RWPE1 (cell line): ENCODE results near the gene A4GALT.

Source experiments
- CTCF ChIA-PET: fragments of 350-600 bp; sonication (Branson Sonifier 250); formaldehyde crosslinking; extraction: SDS; loops from one replicate; lab custom pipeline; 2021; lab: Yijun Ruan, JAX
- POLR2A ChIA-PET: fragments of 400-600 bp; formaldehyde crosslinking; extraction: SDS; loops from one replicate; lab custom pipeline; 2020; ENCODE audit warnings: antibody characterized with exemption; ENCODE audit not compliant: low non-redundant PET; lab: Yijun Ruan, JAX
- DNase-seq: peaks from one replicate; pipeline ENCODE4 v3.0.0; 2012; ENCODE audit warnings: low spot score
- H3K27ac ChIP-seq: fragments of 450-650 bp; 2 replicates; pipeline ENCODE4 v1.5.1; 2017
- TF ChIP-seq, protein P1 (sequence below): fragments of 450-650 bp; conservative IDR thresholded peaks from 2 replicates; pipeline ENCODE4 v1.5.1; 2017; ENCODE audit warnings: low read depth, mild to moderate bottlenecking

The A4GALT gene

DNA sequence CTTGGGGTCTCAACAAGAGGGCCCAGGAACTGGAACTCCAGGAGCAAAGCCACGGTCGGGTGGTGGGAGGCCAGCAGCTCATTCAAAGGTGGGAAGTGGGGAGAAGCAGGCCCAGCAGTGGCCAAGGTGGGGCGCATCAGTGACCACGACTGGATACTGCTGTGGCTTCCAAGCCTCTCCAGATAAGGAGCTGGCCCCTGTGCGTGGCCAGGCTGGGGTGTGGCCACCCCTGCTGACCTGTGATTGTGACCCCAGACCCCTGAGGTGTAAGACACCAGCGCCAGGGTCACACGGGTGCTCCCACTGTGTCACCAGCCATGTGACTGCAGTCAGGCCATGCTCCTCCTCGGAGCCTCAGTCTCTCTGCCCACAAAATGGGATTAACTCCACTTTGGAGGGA lies 20.3 kb downstream of the A4GALT start:
- TF ChIP-seq, protein P1, sequence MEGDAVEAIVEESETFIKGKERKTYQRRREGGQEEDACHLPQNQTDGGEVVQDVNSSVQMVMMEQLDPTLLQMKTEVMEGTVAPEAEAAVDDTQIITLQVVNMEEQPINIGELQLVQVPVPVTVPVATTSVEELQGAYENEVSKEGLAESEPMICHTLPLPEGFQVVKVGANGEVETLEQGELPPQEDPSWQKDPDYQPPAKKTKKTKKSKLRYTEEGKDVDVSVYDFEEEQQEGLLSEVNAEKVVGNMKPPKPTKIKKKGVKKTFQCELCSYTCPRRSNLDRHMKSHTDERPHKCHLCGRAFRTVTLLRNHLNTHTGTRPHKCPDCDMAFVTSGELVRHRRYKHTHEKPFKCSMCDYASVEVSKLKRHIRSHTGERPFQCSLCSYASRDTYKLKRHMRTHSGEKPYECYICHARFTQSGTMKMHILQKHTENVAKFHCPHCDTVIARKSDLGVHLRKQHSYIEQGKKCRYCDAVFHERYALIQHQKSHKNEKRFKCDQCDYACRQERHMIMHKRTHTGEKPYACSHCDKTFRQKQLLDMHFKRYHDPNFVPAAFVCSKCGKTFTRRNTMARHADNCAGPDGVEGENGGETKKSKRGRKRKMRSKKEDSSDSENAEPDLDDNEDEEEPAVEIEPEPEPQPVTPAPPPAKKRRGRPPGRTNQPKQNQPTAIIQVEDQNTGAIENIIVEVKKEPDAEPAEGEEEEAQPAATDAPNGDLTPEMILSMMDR: no peak
- no peak for DNase-seq
- ChIA-PET POLR2A (no interaction called here), CTCF (no interaction called here)
- H3K27ac ChIP-seq: peak overlapping the region; percentile 99

DNA sequence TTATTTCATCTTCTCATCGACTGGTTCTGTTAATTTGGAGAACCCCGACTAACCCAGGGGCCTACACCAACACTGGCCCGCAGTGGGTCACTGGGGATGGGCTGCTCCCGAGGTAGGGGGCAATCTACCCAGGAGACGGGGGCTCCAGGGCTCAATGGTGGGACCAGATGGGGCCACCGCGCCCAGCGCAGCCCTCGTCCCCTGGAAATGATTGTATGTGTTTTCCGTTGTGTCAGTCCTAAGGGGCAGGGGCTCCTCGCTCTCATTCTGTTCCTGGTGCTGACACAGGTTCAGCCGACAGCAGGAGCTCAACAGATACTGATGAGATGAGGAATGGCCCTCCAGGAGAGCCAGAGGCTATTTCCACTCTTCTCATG lies 20.7 kb downstream of the A4GALT start:
- DNase-seq: no peak
- TF ChIP-seq, protein P1: no peak
- CTCF ChIA-PET: no interaction called here
- POLR2A ChIA-PET: no interaction called here
- peak overlapping the region; percentile 99 for H3K27ac ChIP-seq

DNA sequence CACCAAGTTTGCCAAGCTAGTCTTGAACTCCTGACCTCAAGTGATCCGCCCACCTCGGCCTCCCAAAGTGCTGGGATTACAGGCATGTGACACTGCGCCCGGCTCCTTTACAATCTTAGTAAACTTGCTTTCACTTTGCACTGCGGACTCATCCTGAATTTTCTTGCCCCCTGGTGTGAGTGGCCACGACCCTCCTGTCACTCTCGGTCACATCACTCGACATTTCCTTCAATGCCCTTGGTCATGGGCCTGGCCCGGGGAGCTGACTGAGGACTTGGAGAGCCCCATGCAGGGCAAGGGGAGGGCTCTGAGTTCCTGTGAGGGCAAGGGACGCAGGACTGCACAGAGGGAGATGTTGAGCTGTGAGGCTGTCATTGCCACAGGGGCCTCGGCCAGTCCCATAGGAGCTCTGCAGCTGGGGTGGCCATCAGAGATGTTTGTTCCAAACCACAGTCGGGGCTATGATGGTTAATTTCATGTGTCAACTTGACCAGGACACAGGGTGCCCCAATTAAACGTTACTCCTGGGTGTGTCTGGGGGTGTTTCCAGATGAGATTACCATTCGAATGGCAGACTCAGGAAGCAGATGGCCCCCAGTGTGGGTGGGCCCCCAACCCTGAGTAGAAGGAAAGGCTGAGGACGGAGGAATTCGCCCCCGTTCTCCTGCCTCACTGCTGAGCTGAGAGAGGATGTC lies 21.2 kb downstream of the A4GALT start:
- POLR2A ChIA-PET: no interaction called here
- CTCF ChIA-PET: no interaction called here
- H3K27ac ChIP-seq: peak overlapping the region; percentile 99
- DNase-seq: no peak
- TF ChIP-seq, protein P1: no peak

DNA sequence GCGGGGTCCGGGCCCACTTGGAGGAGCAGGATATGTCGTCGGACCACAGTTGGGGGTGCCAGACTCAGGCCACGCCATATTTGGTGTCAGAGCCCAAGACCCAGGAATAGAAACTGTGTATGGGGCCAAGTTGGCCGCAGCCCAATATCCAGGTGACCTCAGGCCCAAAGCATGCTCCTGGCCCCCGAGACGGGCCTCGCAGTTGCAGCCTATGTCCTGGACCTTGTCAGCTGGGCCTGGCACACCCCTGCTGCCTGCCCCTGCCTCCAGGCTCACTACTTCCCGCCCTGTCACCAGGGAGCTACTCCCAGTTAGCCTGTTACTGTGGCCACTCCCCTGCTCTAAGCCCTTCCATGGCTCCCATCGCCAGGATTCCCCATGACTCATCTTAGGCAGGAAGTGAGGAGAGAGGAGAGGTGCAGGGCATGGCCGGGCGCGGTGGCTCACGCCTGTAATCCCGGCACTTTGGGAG lies 23.1 kb downstream of the A4GALT start:
- TF ChIP-seq, protein P1: no peak
- peak overlapping the region; percentile 99 for H3K27ac ChIP-seq
- POLR2A ChIA-PET: no interaction called here
- CTCF ChIA-PET: no interaction called here
- DNase-seq: peak; percentile 68

DNA sequence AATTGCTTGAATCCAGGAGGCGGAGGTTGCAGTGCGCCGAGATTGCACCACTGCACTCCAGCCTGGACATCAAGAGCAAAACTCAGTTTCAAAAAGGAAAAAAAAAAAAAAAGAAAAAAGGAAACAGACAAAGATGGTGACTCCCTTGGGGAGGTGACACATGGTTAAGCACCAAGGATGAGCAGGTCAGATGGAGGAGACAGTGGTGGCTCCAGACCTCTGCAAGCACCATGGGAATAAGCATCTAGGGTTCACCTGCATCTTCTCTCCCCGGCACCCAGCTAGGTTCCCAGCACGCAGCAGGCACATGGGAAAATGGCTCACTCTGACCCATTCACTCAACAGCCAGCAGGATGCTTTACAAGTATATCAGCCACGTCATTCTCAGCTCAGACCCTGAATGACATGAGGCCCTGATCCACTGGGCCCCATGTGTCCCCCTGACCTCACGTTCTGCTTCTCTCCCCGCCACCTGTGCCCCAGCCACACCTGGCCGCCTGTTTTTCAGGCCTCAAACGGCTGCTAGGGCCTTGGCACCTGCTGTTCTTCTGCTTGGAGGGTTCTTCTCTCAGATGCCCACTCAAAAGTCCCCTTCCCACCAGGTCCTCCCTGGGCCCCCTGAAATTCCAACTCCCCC lies 24.2 kb downstream of the A4GALT start:
- CTCF ChIA-PET: interaction anchor here (0.6 kb wide), 1 partner anchor 15 kb away, joined by 4 read pairs; no protein-coding TSS in a partner anchor
- peak overlapping the region; percentile 99 for H3K27ac ChIP-seq
- no peak for DNase-seq
- TF ChIP-seq, protein P1: no peak
- POLR2A ChIA-PET: no interaction called here

DNA sequence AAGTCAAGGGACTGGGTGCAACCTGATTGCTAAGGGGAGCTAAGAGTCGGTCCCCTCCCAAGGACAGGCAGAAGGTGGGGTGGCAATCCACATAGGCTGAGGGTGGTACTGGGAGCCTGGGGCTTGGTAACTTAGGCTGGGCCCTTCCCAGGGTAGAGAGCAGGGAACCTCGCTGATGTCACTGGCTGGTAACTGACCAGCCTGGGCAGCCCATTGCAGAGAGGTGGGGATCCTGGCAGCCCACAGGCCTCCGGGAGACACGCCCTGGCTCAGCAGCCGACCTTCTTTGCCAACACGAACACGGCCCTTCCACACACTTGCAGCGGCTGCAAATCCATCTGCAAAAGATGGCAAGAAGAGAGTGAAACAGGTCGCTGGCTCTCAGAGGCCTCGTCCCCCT lies 25.4 kb downstream of the A4GALT start:
- peak overlapping the region; percentile 99 for H3K27ac ChIP-seq
- ChIA-PET CTCF (no interaction called here), POLR2A (no interaction called here)
- TF ChIP-seq, protein P1: no peak
- DNase-seq: no peak
